ENCODE data around the gene MGAM2.
"Not testable (repeated sequence)": the region's sequence is repeated elsewhere in the genome, so short reads cannot be mapped to it uniquely, and the experiment has no call there.

- TF ChIP-seq CTCF (IDR thresholded peaks at IDR 0.05); ZFX (IDR thresholded peaks at IDR 0.05; ENCODE audit: borderline replicate concordance): not testable (repeated sequence)
Observed at GRCh38 chr7:142101794-142102193, 9.7 kb upstream of the MGAM2 start.

Data from 22Rv1 (cell line).